ENCODE data around the gene SEMA6B. TPM values are rescaled to one million over a fixed set of nuclear protein-coding genes. Genes with fewer than 3 reads are reported as not detected.

Gene SEMA6B
- polyA plus RNA-seq, 3 donors = 3.3 to 34.5 (median 18.6) TPM

- no peak overlapping the region for H3K27ac ChIP-seq (ENCODE audit: low read depth, low read length)
- 92 to 97% (median 95%) methylated on average over 34 of the region's 34 CpGs for WGBS, 3 donors
Measured at GRCh38 chr19:4505570-4506448, 53.7 kb downstream of the SEMA6B start.

- 65 to 95% (median 68%) methylated on average over 15 of the region's 15 CpGs for WGBS, 3 donors
- H3K27ac ChIP-seq (ENCODE audit: low read depth, low read length) = no peak overlapping the region
Measured at GRCh38 chr19:4504891-4505569, 54.5 kb downstream of the SEMA6B start.

GRCh38 chr19:4504297-4504701, 55.2 kb downstream of the SEMA6B start:
- no peak overlapping the region for H3K27ac ChIP-seq (ENCODE audit: low read depth, low read length)
- WGBS, 3 donors = 74 to 87% (median 81%) methylated on average over 21 to 23 of the region's 23 CpGs

- no peak overlapping the region for H3K27ac ChIP-seq (ENCODE audit: low read depth, low read length)
- 75 to 91% (median 80%) methylated on average over 10 of the region's 10 CpGs for WGBS, 3 donors
Measured at GRCh38 chr19:4503825-4504170, 55.7 kb downstream of the SEMA6B start.

GRCh38 chr19:4503132-4503824, 56.2 kb downstream of the SEMA6B start:
- WGBS, 3 donors = 80 to 91% (median 86%) methylated on average over 24 to 25 of the region's 25 CpGs

GRCh38 chr19:4502282-4503131, 57.0 kb downstream of the SEMA6B start:
- WGBS, 3 donors = 77 to 87% (median 84%) methylated on average over 37 of the region's 37 CpGs
- H3K27ac ChIP-seq (ENCODE audit: low read depth, low read length) = no peak overlapping the region

More at GRCh38 chr19:4503132-4503824, 56.2 kb downstream of the SEMA6B start:
- H3K27ac ChIP-seq (ENCODE audit: low read depth, low read length) = no peak overlapping the region

GRCh38 chr19:4501691-4502090, 57.8 kb downstream of the SEMA6B start:
- no peak overlapping the region for H3K27ac ChIP-seq (ENCODE audit: low read depth, low read length)
- 84 to 87% (median 84%) methylated on average over 17 to 25 of the region's 25 CpGs for WGBS, 3 donors

GRCh38 chr19:4500841-4501591, 58.5 kb downstream of the SEMA6B start:
- H3K27ac ChIP-seq (ENCODE audit: low read depth, low read length) = no peak overlapping the region
- 89 to 92% (median 91%) methylated on average over 27 to 29 of the region's 29 CpGs for WGBS, 3 donors

- H3K27ac ChIP-seq (ENCODE audit: low read depth, low read length) = no peak overlapping the region
Measured at GRCh38 chr19:4499855-4500254, 59.6 kb downstream of the SEMA6B start.

GRCh38 chr19:4499318-4499717, 60.2 kb downstream of the SEMA6B start:
- no peak overlapping the region for H3K27ac ChIP-seq (ENCODE audit: low read depth, low read length)
- WGBS, 3 donors = 96 to 98% (median 96%) methylated on average over 22 to 23 of the region's 23 CpGs

More at GRCh38 chr19:4499855-4500254, 59.6 kb downstream of the SEMA6B start:
- 92 to 95% (median 95%) methylated on average over 15 of the region's 15 CpGs for WGBS, 3 donors

GRCh38 chr19:4498694-4499093, 60.8 kb downstream of the SEMA6B start:
- 94 to 98% (median 97%) methylated on average over 10 to 12 of the region's 12 CpGs for WGBS, 3 donors
- H3K27ac ChIP-seq (ENCODE audit: low read depth, low read length) = no peak overlapping the region

- 88 to 92% (median 89%) methylated on average over 24 to 25 of the region's 25 CpGs for WGBS, 3 donors
Measured at GRCh38 chr19:4497770-4498389, 61.6 kb downstream of the SEMA6B start.

GRCh38 chr19:4496304-4496703, 63.2 kb downstream of the SEMA6B start:
- 87 to 89% (median 89%) methylated on average over 15 to 18 of the region's 18 CpGs for WGBS, 3 donors
- no peak overlapping the region for H3K27ac ChIP-seq (ENCODE audit: low read depth, low read length)

More at GRCh38 chr19:4497770-4498389, 61.6 kb downstream of the SEMA6B start:
- H3K27ac ChIP-seq (ENCODE audit: low read depth, low read length) = no peak overlapping the region

- 84 to 94% (median 90%) methylated on average over 12 of the region's 12 CpGs for WGBS, 3 donors
- H3K27ac ChIP-seq (ENCODE audit: low read depth, low read length) = no peak overlapping the region
Measured at GRCh38 chr19:4495471-4495870, 64.0 kb downstream of the SEMA6B start.

GRCh38 chr19:4494691-4495064, 64.8 kb downstream of the SEMA6B start:
- WGBS, 3 donors = 95 to 96% (median 96%) methylated on average over 8 of the region's 8 CpGs
- H3K27ac ChIP-seq (ENCODE audit: low read depth, low read length) = no peak overlapping the region

GRCh38 chr19:4493929-4494690, 65.4 kb downstream of the SEMA6B start:
- WGBS, 3 donors = 95 to 97% (median 96%) methylated on average over 60 to 61 of the region's 61 CpGs
- H3K27ac ChIP-seq (ENCODE audit: low read depth, low read length) = no peak overlapping the region
